NCI-H2107 treated with DMSO at 0.1 percent for 48 hours (cell line): ENCODE results near the gene CES1.
"Not testable (repeated sequence)": the region's sequence is repeated elsewhere in the genome, so short reads cannot be mapped to it uniquely, and the experiment has no call there.

Experiments
- DNase-seq: peaks from one replicate; lab custom pipeline; 2025; ENCODE audit not compliant: unreplicated experiment; lab: John Stamatoyannopoulos, UW

CES1 gene

DNA sequence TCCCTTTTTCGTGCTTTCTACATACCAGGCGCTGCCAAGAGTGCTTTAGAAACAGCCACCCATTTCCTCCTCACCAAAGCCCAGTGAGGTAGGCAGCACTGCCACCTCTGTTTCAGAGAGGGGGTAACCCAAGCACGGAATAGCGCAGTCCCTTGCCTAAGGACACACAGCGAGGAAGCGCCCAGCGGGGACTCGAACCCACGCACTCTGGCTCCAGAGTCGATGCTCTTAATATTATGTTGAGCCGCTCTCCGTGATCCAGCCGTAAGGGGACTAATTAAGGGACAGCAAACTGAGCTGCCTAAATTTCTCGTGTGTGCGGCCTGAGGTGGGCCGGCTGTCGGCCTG lies 497 bp downstream of the CES1 start:
- DNase-seq, result no peak

DNA sequence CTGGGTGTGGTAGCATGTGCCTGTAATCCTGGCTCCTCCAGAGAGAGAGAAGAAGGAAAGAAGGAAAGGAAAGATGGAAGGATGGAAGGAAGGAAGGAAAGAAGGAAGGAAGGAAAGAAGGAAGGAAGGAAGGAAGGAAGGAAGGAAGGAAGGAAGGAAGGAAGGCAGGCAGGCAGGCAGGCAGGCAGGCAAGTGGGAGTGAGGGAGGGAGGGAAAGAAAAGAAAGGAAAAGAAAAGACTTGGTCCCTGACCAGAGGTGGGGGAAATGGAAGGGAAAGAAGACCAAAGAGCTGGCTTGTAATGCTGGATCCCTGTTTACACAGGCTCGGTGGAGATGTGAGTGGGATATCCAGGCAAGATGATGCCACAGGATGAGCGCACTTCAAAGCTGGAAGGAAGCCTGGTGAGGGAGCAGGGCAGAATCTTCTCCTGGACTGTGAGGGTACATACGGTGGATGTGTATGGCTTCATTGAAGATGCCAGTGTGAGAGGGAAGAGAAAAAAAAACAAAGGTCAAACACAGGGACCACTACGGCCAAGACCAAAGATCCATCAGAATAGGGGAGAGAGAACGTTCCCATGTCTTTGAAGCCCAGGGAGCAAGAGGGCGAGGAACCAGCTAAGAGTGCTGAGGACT lies 2.1 kb downstream of the CES1 start:
- DNase-seq, result no peak

DNA sequence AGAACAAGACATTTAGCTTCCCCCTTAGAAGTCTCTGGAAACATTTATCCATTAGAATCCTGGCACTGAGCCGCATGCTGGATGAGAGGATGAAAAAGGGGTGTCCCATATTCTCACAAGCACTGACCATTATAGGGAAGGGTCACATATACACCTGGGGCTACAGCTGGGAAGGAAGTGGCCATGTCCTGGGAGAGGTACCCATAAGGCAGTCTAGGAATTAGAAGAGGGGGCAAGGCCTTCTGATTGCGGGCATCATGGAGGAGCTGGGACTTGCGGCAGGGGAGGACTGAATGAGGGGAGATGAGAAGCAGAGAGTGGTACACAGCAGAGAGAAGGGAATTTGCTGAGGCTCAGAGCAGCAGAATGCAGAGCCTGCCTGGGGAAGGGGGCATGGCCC lies 3.7 kb downstream of the CES1 start:
- DNase-seq, result not testable (repeated sequence)

DNA sequence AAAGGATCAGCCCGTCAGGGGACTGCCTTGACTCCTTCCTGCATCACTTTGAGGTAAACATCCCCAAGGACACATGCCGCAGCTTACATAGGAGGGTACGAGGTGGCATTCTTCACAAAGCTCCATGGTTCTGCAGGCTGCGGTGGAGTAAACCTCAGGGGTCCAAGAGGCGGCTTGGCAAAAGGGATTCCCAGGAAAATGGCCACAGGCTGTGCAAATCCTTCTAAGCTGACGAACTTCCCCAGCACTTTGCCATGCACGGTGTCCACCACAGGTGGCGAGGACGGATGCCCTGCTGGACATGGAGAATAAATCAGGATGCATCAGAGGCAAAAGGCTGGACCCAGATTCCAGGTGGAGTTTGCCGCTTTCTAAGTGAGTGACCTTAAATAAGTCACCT lies 4.2 kb downstream of the CES1 start:
- no peak for DNase-seq

DNA sequence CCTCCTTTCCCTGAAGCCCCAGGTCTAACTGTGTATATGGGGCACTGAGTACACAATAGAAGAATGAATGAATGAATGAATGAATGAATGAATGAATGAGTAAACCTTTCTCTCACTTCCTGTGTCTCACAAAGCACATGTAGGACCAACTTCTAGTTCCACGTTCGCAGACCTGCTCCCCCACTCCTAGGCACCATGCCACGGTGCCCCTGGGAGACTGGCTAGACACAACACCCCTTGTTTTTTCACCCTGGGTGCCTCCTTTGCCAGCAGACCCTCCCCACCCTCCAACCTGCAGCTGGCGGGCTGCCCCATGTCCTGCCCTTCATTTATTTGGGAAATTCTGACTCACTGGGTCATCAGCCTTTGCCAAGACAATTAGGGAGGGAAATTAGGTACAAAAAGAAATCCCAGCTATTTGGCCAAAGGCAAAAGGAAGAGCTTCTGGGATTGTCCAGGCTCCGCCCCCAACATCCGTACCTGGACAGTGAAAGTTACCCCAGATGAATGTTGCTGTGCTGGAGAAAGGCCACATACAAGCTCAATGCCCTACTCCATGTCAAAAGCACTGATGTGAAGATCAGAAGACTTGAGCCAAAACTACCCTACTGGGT lies 7.7 kb downstream of the CES1 start:
- no peak for DNase-seq

DNA sequence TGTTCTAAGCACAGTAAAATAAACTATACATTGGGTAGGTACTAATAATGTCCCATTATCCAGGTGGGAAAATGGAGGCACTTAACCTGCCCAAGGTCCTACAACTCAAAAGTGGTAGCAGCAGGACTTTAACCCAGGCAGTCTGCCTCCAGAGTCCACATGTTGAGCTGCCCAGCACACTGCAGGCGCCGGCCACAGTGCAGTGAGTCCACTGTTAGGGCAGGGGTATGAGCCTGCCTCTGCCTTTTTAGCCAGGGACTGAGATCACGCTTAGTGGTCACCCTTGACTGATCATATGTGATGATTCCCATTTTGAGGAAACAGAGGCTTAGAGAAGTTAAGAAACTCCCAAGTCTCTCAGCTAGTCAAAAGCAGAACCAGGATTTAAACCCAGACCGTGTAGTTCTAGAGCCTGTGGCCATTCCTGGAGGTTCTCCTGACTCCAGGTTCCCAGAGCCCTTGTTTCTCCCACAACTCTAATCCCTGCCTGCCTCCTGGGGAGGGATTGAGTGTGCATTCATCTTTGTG lies 8.4 kb downstream of the CES1 start:
- no peak for DNase-seq

DNA sequence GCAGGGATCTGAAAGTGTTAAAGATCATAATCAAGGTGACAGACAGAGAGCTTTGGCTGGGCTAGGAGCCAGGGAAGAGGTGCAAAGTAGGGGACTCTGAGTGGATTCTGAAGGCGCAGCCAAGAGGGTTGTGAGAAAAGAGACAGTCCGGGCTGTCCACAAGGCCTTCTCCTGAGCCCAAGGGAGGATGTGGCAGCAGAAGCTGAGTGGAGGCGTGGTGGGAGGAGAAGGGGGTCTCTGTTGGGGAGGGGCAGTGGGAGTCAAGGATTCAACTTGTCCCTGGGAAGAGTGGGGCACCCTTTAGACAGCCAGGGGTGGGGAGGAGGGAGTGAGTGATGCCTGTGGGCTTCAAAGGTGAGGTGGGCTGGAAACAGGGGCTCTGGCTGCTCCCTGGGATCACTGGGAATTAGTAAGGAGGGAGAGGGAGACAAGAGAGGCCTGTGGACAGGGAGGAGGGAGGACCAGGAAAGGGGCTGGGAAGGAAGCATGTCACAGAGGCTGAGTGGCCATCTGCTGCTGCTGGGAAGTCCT lies 10.6 kb downstream of the CES1 start:
- DNase-seq, result no peak

DNA sequence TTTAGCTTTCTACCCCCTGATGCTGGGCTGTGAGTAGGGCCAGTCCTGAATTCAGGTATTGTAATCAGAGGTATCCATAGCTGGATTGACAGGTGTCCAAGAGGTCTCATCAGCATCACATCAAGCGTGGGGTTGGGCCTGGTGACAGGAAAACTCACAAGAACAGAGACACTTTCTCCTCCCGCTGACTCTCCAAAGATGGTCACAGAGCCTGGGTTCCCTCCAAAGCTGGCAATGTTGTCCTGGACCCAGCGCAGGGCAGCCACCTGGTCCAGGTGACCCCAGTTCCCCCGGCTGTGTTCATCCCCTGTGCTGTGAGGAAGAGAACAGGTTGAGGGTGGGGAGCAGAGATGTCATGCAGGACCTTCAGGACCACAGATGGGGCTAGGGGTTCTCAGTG lies 11.7 kb downstream of the CES1 start:
- DNase-seq, result no peak

DNA sequence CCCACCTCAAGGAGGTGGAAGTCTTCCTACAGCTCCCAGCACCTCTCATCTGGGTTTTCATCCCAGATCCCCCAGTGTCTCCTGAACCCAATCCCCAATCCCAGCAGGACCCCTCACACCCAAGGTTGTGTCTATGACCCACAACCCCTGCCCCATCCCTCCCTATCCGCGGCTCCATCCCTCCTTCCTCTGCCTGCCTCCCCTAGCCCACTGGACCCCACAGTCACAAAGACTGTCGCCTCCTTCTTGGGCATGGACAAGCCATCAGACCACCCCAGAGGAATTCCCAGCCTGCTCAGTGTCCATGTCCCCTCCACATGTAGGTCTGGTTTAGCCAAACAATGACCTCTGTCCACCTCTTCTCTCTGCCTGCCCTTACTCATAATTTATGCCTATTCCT lies 12.3 kb downstream of the CES1 start:
- DNase-seq, result no peak

DNA sequence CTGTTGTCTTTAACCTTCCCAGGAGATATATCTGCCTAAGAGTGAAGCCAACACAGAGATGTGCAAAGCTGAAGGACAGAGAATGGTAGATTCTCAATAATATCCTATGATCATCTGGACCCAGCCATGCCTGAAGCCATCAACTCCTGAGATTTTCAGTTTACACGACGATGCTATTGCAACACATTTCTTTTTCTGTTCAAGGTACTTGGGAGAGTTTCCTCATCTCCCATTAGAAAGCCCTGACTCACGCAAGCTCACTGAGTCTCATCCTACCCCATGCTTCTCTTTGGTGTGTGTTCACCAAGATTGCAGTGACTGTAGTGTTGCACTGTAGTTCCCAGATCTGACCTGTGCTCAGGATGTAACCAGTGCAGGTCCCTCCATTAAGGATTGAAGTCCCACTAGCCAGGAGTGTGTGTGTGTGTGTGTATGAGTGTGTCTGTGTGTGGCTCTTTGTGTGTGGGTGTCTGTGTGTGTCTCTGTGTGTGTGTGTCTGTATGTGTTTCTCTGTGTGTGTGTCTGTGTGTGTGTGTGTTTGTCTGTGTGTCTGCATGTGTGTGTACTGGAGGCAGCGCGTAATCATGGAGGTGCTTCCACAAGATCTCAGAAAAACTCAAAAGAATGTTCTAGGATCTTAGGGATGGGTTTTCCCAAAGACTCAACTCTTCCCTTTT lies 15.5 kb downstream of the CES1 start:
- DNase-seq, result no peak

DNA sequence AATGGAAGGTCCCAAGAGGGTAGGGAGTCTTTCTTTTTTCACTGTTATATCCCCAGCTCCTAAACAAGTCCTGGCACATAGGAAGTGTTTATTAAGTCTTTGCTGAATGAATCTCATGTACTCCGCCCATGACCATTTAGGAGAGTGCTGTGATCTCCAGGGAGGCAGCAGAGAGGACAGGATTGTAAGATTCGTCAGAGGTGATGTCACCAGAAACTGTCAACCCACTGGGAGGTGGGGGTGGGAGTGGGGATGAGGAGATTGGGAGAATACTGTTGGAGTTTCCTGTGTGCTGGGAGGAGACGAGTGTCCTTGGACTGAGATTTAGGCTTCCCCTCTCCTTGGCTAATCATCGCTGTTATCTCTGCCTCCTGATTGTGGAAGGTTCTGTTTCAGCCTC lies 16.7 kb downstream of the CES1 start:
- DNase-seq, result not testable (repeated sequence)

DNA sequence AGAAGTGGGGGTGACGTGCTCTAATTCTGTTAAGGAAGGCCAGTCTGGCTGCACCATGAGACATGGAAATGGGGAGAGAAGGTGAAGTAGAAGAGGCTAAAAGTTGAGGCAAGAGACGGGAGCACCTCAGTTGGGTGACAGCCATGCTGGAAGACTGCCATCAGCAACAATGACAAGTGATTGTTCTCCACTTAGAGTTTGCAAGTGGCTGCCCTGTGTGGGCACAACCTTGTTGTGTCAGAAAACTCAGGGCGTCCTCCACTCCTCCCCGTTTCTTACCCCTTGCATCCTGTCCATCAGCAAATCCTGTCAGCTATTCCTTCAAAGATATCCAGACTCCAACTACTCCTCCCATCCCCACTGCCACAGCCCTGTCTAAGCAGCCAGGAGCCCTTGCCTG lies 17.6 kb downstream of the CES1 start:
- no peak for DNase-seq

DNA sequence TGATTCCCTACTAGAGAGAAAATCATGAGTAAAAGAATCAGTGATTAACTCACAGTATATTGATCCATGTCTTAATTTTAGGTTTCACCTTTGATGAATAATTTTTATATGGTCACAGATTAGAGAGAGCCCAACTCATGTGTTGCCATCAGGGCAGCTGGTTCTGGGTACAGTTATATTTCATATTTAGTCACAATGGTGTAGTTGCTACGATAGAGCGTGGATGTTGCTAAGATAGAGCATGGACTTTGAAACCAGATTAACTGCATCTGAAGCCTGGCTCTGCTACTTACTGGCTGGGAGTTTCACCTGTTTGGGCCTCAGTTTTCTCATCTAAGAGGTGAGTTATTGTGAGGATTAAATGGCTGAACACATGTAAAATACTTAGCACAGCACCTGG lies 18.7 kb downstream of the CES1 start:
- DNase-seq, result not testable (repeated sequence)

DNA sequence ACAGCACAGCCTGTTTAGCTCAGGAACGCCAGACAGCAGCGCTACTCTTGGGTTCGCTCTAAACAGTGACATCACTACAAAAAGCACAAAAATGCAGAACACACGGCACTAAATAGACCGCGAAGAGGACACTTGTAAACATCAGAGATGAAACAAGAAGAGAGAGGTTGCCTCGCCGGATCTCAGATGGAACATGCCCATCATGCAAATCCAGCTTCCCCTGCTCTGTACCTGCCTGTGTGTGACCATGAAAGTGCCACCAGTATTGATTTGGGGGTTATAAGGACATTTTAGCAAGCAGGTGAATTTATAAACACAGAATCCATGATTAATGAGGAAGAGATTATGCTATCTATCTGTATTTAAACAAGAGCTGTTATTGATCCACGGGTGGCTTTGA lies 19.2 kb downstream of the CES1 start:
- not testable (repeated sequence) for DNase-seq

DNA sequence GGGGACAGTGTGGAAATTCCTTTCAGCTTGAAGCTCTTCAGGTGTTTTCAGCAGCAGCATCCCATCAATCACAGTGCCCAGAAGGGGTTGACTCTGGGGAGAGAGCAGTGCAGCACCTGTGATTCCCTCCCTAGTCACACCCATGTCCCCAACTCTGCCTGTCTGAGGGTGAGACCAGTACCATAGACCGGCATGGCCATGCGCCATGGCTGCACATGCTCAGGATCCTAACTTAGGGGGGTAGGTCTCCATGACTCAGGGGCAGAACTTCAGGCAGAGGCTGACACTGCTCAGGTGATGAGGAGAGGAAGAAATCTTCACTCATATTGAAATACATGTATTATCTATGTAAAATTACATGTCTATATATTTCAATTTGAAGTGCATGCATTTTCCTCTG lies 19.9 kb downstream of the CES1 start:
- no peak for DNase-seq

DNA sequence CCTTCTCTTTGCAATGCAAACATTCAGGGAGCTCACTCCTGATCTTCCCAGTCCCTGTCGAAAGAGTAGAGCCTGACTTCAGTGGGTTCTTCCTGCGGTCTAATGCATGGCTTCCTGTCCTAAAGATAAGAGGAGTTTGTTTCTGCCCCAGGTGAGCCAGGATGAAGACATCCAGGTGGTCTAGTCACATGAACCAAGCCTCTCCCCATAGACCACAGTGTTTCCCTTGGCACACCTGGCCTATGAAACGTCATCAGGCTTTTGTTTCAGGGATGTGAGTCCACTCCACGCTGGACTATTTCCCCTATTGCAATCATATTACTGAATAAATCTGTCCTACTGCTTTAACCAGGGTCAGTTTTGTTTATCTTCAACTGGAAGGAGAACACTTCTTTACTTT lies 21.1 kb downstream of the CES1 start:
- no peak for DNase-seq

DNA sequence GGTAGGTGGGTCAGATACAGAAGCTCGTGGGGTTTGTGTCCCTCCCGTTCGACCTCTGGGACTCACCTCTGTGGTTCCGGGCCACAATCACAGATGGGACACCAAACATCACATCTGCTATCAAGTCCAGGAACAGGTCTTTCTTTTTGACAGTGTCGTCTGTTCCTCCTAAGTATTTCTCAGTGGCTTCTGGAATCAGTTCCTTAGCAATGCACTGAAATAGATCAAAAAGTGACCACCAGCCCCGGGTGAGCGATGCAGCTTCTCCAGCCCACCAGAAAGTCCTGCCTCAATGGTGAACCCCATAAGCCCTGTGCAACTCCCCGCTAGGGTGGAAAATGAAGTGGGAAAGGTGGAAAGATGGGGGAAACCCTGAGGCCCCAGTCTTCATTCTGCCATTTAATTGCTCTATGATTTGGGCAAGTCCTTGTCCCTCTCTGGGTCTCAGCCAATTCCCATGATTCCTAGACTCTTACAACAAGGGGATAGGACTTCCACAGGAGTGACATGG lies 22.4 kb downstream of the CES1 start:
- no peak for DNase-seq

DNA sequence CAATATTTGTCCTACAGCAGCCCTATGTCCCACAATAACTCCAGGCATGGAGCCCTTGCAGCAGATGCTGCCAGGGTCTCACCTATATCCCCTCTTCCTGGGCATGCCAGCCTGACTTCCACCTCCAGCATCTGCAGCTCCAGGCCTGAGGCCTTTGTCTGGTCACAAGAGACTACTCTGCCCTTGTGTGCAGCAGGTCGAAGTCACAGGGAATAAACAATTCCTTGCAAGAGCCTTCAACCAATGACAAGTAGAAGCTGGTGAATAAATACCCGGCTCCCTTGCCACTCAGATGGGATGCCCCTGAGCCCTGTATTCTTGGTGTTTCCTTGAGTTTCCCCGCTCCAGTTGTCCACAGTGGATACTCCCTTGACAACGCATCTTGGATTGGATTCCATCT lies 23.0 kb downstream of the CES1 start:
- DNase-seq, result no peak

DNA sequence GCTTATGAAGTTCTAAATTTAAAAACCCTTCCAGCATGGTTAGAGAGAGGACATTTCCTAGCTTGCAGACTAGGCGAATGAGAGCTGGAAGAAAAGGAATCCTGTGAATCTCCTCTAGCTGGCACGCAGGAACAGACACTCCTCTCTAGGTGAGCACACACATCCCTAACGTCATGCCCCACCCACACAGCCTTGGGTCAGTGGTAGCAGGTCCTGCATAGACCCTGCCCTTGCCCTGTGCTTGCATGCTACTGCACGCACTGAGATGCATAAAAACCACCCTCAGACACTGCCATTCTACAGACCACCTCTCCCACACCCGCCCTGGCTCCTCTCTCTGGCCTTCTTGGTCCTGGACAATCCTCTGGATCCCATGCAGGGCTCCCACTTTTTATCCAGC lies 23.5 kb downstream of the CES1 start:
- no peak for DNase-seq

DNA sequence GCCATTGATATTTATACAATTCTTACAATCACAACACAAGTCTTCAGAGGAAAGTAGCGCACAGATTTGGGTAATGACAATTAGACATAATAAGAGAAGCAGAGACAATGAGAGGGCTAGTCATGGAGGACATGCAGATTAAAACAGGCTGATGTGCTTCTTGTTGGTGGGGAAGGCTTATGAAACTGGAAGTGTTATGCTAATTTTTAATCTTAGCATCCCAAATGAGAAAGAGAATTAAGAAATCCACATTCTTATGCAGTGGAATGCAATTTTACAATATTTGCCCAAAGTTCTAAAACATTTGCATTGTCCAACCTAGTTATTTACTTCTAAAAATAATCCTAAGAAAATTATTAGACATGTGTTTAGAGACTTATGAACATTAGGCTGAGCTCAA lies 24.6 kb downstream of the CES1 start:
- DNase-seq, result not testable (repeated sequence)

DNA sequence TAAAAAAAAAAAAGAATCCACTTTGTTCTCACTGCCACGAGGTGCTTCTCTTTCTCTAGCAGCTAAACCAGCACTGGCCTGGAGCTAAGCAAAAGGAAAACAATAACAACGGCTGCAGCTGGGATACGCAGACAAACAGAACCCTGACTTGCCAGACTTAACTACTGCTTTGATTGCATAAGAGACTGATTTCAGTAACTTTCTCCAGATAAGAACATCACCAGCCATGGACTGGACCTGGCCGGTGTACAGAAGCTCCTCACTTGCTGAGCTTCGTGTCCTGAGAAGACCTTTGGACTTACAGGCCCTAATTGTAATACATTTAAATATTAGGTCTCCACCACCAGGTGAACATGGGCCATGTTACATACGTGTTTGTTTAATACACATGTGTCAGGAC lies 27.8 kb downstream of the CES1 start:
- DNase-seq, result not testable (repeated sequence)

DNA sequence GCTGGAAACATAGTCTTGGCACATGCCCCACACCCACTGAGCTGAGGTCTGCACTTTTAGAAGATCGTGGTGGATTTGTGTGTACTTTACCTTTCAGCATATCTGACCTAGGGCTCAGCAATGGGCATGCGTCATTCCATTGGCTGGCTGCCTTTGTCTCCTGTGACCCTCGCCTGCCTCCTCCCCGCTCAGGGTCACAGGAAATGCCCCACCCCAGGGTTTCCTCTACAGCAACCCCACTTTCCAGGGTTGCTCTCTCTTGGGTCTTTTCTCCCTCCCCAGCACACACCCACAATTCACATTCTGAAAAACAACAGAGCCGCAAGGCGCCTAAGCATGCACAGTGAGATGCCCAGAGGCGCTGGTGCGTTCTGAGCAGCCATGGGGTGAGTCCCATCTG lies 29.2 kb downstream of the CES1 start:
- DNase-seq, result not testable (repeated sequence)
